RWPE2 (cell line): ENCODE measurements around the gene LAMA5.
A peak's percentile ranks its signal among the peaks of the same experiment; 100 is the strongest.

ENCODE experiments used
- ATAC-seq: fragments of 200-7000 bp; cut with Tn5 transposase; 3 replicates; pipeline ENCODE4 v1.9.1; 2021; ENCODE audit warnings: low read depth
- DNase-seq: peaks from one replicate; pipeline ENCODE4 v3.0.0-alpha.2; 2020; ENCODE audit warnings: low spot score
- H3K27ac ChIP-seq: fragments of 450-650 bp; 2 replicates; pipeline ENCODE4 v1.5.1; 2017; ENCODE audit warnings: mild to moderate bottlenecking; ENCODE audit not compliant: poor library complexity, severe bottlenecking
- H3K27me3 ChIP-seq: fragments of 250-450 bp; sonication (Bioruptor Pico); 2 replicates; pipeline ENCODE4 v1.5.1; 2021; ENCODE audit warnings: mild to moderate bottlenecking, moderate library complexity; ENCODE audit not compliant: insufficient read depth, poor library complexity, severe bottlenecking
- H3K36me3 ChIP-seq: fragments of 250-450 bp; sonication (Bioruptor Pico); 2 replicates; pipeline ENCODE4 v1.5.1; 2020; ENCODE audit warnings: low read depth, mild to moderate bottlenecking, moderate library complexity
- H3K4me1 ChIP-seq: fragments of 250-450 bp; sonication (Bioruptor Pico); 2 replicates; pipeline ENCODE4 v1.5.1; 2021; ENCODE audit warnings: mild to moderate bottlenecking, moderate library complexity; ENCODE audit not compliant: insufficient read depth, poor library complexity, severe bottlenecking
- H3K4me3 ChIP-seq: fragments of 250-450 bp; sonication (Bioruptor Pico); 2 replicates; pipeline ENCODE4 v1.5.1; 2021; ENCODE audit warnings: mild to moderate bottlenecking, moderate library complexity; ENCODE audit not compliant: severe bottlenecking
- H3K9me3 ChIP-seq: fragments of 250-450 bp; sonication (Bioruptor Pico); 2 replicates; pipeline ENCODE4 v1.5.1; 2021; ENCODE audit warnings: mild to moderate bottlenecking, moderate library complexity; ENCODE audit not compliant: severe bottlenecking
- CTCF ChIP-seq: fragments of 450-650 bp; IDR thresholded peaks from one replicate; pipeline ENCODE4 v1.5.1; 2017; ENCODE audit warnings: mild to moderate bottlenecking, moderate library complexity; ENCODE audit not compliant: poor library complexity, severe bottlenecking

Gene LAMA5

GRCh38 chr20:62301773-62302340, 65.3 kb downstream of the LAMA5 start:
- peaks cover 23% of the 10 kb centered on the region for H3K4me1 ChIP-seq
- TF ChIP-seq CTCF: peak; percentile 99
- peaks cover 34% of the 10 kb centered on the region for H3K36me3 ChIP-seq
- H3K4me3 ChIP-seq: peak overlapping the region; percentile 75
- no peak for DNase-seq
- H3K27ac ChIP-seq: peak overlapping the region; percentile 80
- ATAC-seq: peak; percentile 23
- H3K27me3 ChIP-seq: no peaks in the 10 kb centered on the region
- no peaks in the 10 kb centered on the region for H3K9me3 ChIP-seq

- no peak overlapping the region for H3K4me3 ChIP-seq
- H3K36me3 ChIP-seq: peaks cover 32% of the 10 kb centered on the region
- peak overlapping the region; percentile 80 for H3K27ac ChIP-seq
- no peak for TF ChIP-seq CTCF
- ATAC-seq (no peak), DNase-seq (no peak)
- no peaks in the 10 kb centered on the region for H3K27me3 ChIP-seq
- H3K9me3 ChIP-seq: no peaks in the 10 kb centered on the region
- peaks cover 16% of the 10 kb centered on the region for H3K4me1 ChIP-seq
Observed at GRCh38 chr20:62301111-62301668, 65.9 kb downstream of the LAMA5 start.

GRCh38 chr20:62300319-62300718, 66.8 kb downstream of the LAMA5 start:
- TF ChIP-seq CTCF: no peak
- H3K27me3 ChIP-seq: no peaks in the 10 kb centered on the region
- H3K27ac ChIP-seq: no peak overlapping the region
- H3K4me1 ChIP-seq: peaks cover 8% of the 10 kb centered on the region
- H3K4me3 ChIP-seq: no peak overlapping the region
- no peak for ATAC-seq
- DNase-seq: no peak
- H3K9me3 ChIP-seq: no peaks in the 10 kb centered on the region
- H3K36me3 ChIP-seq: peaks cover 32% of the 10 kb centered on the region

GRCh38 chr20:62299666-62300236, 67.4 kb downstream of the LAMA5 start:
- Histone ChIP-seq H3K27ac (no peak overlapping the region), H3K36me3 (peaks cover 31% of the 10 kb centered on the region), H3K4me3 (no peak overlapping the region), H3K27me3 (no peaks in the 10 kb centered on the region), H3K9me3 (no peaks in the 10 kb centered on the region), H3K4me1 (peaks cover 2% of the 10 kb centered on the region)
- DNase-seq (no peak), ATAC-seq (no peak)
- TF ChIP-seq CTCF: no peak
